ENCODE results near the gene EAPP. TPM values are rescaled to one million over a fixed set of nuclear protein-coding genes. Genes with fewer than 3 reads are reported as not detected.

The EAPP gene
- total RNA-seq, 3 donors from 2014 or later (not counting 1 experiment from before 2014, with no cell fraction given), result 70.5 to 96.6 (median 76.1) TPM

GRCh38 chr14:34502545-34503225, 36.8 kb downstream of the EAPP start:
- DNase-seq (no peak), ATAC-seq (no peak)
- Histone ChIP-seq H3K27ac (ENCODE audit: low read length) (no peak overlapping the region), H3K9me3 (ENCODE audit: control insufficient read depth, insufficient read depth, low read length) (no peaks in the 10 kb centered on the region), H3K4me3 (ENCODE audit: low read length) (no peak overlapping the region), H3K36me3 (ENCODE audit: control insufficient read depth, insufficient read depth, low read length) (no peaks in the 10 kb centered on the region), H3K4me1 (ENCODE audit: control insufficient read depth, insufficient read depth, low read length) (no peaks in the 10 kb centered on the region), H3K27me3 (ENCODE audit: control insufficient read depth, insufficient read depth, low read length) (no peaks in the 10 kb centered on the region)
- intact Hi-C loops (cut with micrococcal nuclease), result no loop called here
- TF ChIP-seq CTCF (IDR thresholded peaks at IDR 0.05), result no peak
- H3K4me3 Mint-ChIP-seq, result no peak overlapping the region
- no peaks in the 10 kb centered on the region for H3K27me3 Mint-ChIP-seq (ENCODE audit: low read depth in 2 of 2)
- no peaks in the 10 kb centered on the region for H3K9me3 Mint-ChIP-seq
- WGBS (ENCODE audit: insufficient coverage), result 92% methylated on average over 1 of the region's 2 CpGs
- H3K4me1 Mint-ChIP-seq, result no peaks in the 10 kb centered on the region
- no peaks in the 10 kb centered on the region for H3K36me3 Mint-ChIP-seq
- no peak overlapping the region for H3K27ac Mint-ChIP-seq

GRCh38 chr14:34502001-34502400, 37.5 kb downstream of the EAPP start:
- TF ChIP-seq CTCF (IDR thresholded peaks at IDR 0.05), result no peak
- no peak overlapping the region for H3K27ac Mint-ChIP-seq
- no peak for DNase-seq
- no peaks in the 10 kb centered on the region for H3K36me3 ChIP-seq (ENCODE audit: control insufficient read depth, insufficient read depth, low read length)
- no peak for ATAC-seq
- H3K36me3 Mint-ChIP-seq, result no peaks in the 10 kb centered on the region
- no peak overlapping the region for H3K27ac ChIP-seq (ENCODE audit: low read length)
- H3K9me3 Mint-ChIP-seq, result no peaks in the 10 kb centered on the region
- WGBS (ENCODE audit: insufficient coverage), result 79% methylated on average over 2 of the region's 2 CpGs
- intact Hi-C loops (cut with micrococcal nuclease), result no loop called here
- no peaks in the 10 kb centered on the region for H3K27me3 Mint-ChIP-seq (ENCODE audit: low read depth in 2 of 2)
- H3K27me3 ChIP-seq (ENCODE audit: control insufficient read depth, insufficient read depth, low read length), result no peaks in the 10 kb centered on the region
- H3K4me3 Mint-ChIP-seq, result no peak overlapping the region
- no peaks in the 10 kb centered on the region for H3K4me1 Mint-ChIP-seq
- no peak overlapping the region for H3K4me3 ChIP-seq (ENCODE audit: low read length)
- no peaks in the 10 kb centered on the region for H3K9me3 ChIP-seq (ENCODE audit: control insufficient read depth, insufficient read depth, low read length)
- H3K4me1 ChIP-seq (ENCODE audit: control insufficient read depth, insufficient read depth, low read length), result no peaks in the 10 kb centered on the region

- Mint-ChIP-seq H3K4me1 (no peaks in the 10 kb centered on the region), H3K9me3 (no peaks in the 10 kb centered on the region), H3K27me3 (ENCODE audit: low read depth in 2 of 2) (no peaks in the 10 kb centered on the region), H3K4me3 (no peak overlapping the region), H3K27ac (no peak overlapping the region), H3K36me3 (no peaks in the 10 kb centered on the region)
- ATAC-seq, result no peak
- H3K9me3 ChIP-seq (ENCODE audit: control insufficient read depth, insufficient read depth, low read length), result no peaks in the 10 kb centered on the region
- 96% methylated on average over 5 of the region's 5 CpGs for WGBS (ENCODE audit: insufficient coverage)
- intact Hi-C loops (cut with micrococcal nuclease), result no loop called here
- no peaks in the 10 kb centered on the region for H3K27me3 ChIP-seq (ENCODE audit: control insufficient read depth, insufficient read depth, low read length)
- no peak for TF ChIP-seq CTCF (IDR thresholded peaks at IDR 0.05)
- H3K27ac ChIP-seq (ENCODE audit: low read length), result no peak overlapping the region
- H3K4me3 ChIP-seq (ENCODE audit: low read length), result no peak overlapping the region
- DNase-seq, result no peak
- H3K36me3 ChIP-seq (ENCODE audit: control insufficient read depth, insufficient read depth, low read length), result no peaks in the 10 kb centered on the region
- no peaks in the 10 kb centered on the region for H3K4me1 ChIP-seq (ENCODE audit: control insufficient read depth, insufficient read depth, low read length)
Measured at GRCh38 chr14:34501004-34501580, 38.4 kb downstream of the EAPP start.
